WTC11 (cell line): ENCODE measurements around the gene C14orf93. TPM values are rescaled to one million over a fixed set of nuclear protein-coding genes. Genes with fewer than 3 reads are reported as not detected.
A peak's percentile ranks its signal among the peaks of the same experiment; 100 is the strongest.

Experiments used
- ATAC-seq: fragments of 200-7000 bp; cut with Tn5 transposase; 2 replicates; pipeline ENCODE4 v1.10.0; 2021; ENCODE audit warnings: mild to moderate bottlenecking, moderate library complexity
- CTCF ChIA-PET: fragments of 300-600 bp; sonication (Branson Sonifier 250); formaldehyde crosslinking; loops from one replicate; lab custom pipeline; 2021; ENCODE audit warnings: antibody characterized with exemption; lab: Charles Lee
- POLR2A ChIA-PET: fragments of 350-600 bp; sonication (Branson Sonifier 250); formaldehyde crosslinking; loops from one replicate; lab custom pipeline; 2021; ENCODE audit warnings: antibody characterized with exemption; lab: Charles Lee
- DNase-seq: peaks from one replicate; pipeline ENCODE4 v3.0.0; 2021; ENCODE audit warnings: low spot score
- H3K27ac Mint-ChIP-seq: 2 replicates; pipeline ENCODE4 v1.8.0; 2021; ENCODE audit warnings: mixed read lengths
- H3K27me3 Mint-ChIP-seq: 2 replicates; pipeline ENCODE4 v1.8.0; 2021; ENCODE audit warnings: low read depth, mild to moderate bottlenecking, moderate library complexity, mixed read lengths
- H3K36me3 Mint-ChIP-seq: 2 replicates; pipeline ENCODE4 v1.8.0; 2021; ENCODE audit warnings: mixed read lengths
- H3K4me1 Mint-ChIP-seq: 2 replicates; pipeline ENCODE4 v1.8.0; 2022; ENCODE audit warnings: mixed read lengths
- H3K4me3 Mint-ChIP-seq: 2 replicates; pipeline ENCODE4 v1.8.0; 2021; ENCODE audit warnings: mild to moderate bottlenecking, moderate library complexity, mixed read lengths
- H3K9me3 Mint-ChIP-seq: 2 replicates; pipeline ENCODE4 v1.8.0; 2021; ENCODE audit warnings: mixed read lengths
- ATF1 ChIP-seq: sonication (generic); formaldehyde crosslinking; IDR thresholded peaks from 2 replicates; pipeline ENCODE4 v1.8.1; 2023; ENCODE audit warnings: mild to moderate bottlenecking, moderate library complexity, missing genetic modification reagents
- ELF4 ChIP-seq: sonication (generic); formaldehyde crosslinking; IDR thresholded peaks from 2 replicates; pipeline ENCODE4 v1.8.1; 2022; ENCODE audit warnings: low read depth, mild to moderate bottlenecking, moderate library complexity, missing genetic modification reagents
- FOXP1 ChIP-seq: sonication (generic); formaldehyde crosslinking; IDR thresholded peaks from 2 replicates; pipeline ENCODE4 v1.8.0; 2022; ENCODE audit warnings: missing genetic modification reagents, mild to moderate bottlenecking, moderate library complexity, borderline replicate concordance
- GRHL2 ChIP-seq: fragments of 250-450 bp; sonication (Bioruptor Pico); IDR thresholded peaks from 2 replicates; pipeline ENCODE4 v1.8.0; 2022; ENCODE audit warnings: mild to moderate bottlenecking, moderate library complexity; ENCODE audit not compliant: insufficient replicate concordance, severe bottlenecking
- IRF2 ChIP-seq: sonication (generic); formaldehyde crosslinking; IDR thresholded peaks from 2 replicates; pipeline ENCODE4 v1.8.0; 2022; ENCODE audit warnings: low read depth, missing genetic modification reagents, borderline replicate concordance
- JAZF1 ChIP-seq: fragments of 250-450 bp; sonication (Bioruptor Pico); IDR thresholded peaks from 2 replicates; pipeline ENCODE4 v1.9.0; 2021; ENCODE audit warnings: moderate library complexity, mild to moderate bottlenecking, inconsistent platforms
- NR3C1 ChIP-seq: sonication (generic); formaldehyde crosslinking; conservative IDR thresholded peaks from 2 replicates; pipeline ENCODE4 v1.8.1; 2023; ENCODE audit warnings: low read depth, mild to moderate bottlenecking, missing genetic modification reagents
- OVOL2 ChIP-seq: fragments of 250-450 bp; sonication (Bioruptor Pico); IDR thresholded peaks from 2 replicates; pipeline ENCODE4 v1.9.0; 2021; ENCODE audit warnings: mild to moderate bottlenecking, borderline replicate concordance
- PRRX2 ChIP-seq: fragments of 250-450 bp; sonication (Bioruptor Pico); IDR thresholded peaks from 2 replicates; pipeline ENCODE4 v1.8.0; 2021; ENCODE audit warnings: mild to moderate bottlenecking
- RELA ChIP-seq: sonication (generic); formaldehyde crosslinking; IDR thresholded peaks from 2 replicates; pipeline ENCODE4 v1.8.1; 2022; ENCODE audit warnings: missing genetic modification reagents, mild to moderate bottlenecking, borderline replicate concordance
- RORB ChIP-seq: fragments of 250-450 bp; sonication (Bioruptor Pico); IDR thresholded peaks from 2 replicates; pipeline ENCODE4 v1.9.0; 2021; ENCODE audit warnings: mild to moderate bottlenecking
- ZNF219 ChIP-seq: sonication (generic); formaldehyde crosslinking; IDR thresholded peaks from 2 replicates; pipeline ENCODE4 v1.8.0; 2023; ENCODE audit warnings: missing genetic modification reagents, mild to moderate bottlenecking, borderline replicate concordance
- ZNF263 ChIP-seq: sonication (generic); formaldehyde crosslinking; IDR thresholded peaks from 2 replicates; pipeline ENCODE4 v1.8.1; 2022; ENCODE audit warnings: low read depth, mild to moderate bottlenecking, moderate library complexity, missing genetic modification reagents
- ZNF416 ChIP-seq: fragments of 250-450 bp; sonication (Bioruptor Pico); IDR thresholded peaks from 2 replicates; pipeline ENCODE4 v1.9.0; 2021; ENCODE audit warnings: mild to moderate bottlenecking, inconsistent platforms
- ZNF671 ChIP-seq: fragments of 250-450 bp; sonication (Bioruptor Pico); IDR thresholded peaks from 2 replicates; pipeline ENCODE4 v1.8.0; 2021; ENCODE audit warnings: mild to moderate bottlenecking
- total RNA-seq: library from RNA; stranded (reverse); gene quantifications from 3 replicates; pipeline ENCODE4 v1.2.3, GENCODE V29; 2021
- TF ChIP-seq, protein P1 (sequence below): sonication (generic); formaldehyde crosslinking; IDR thresholded peaks from 2 replicates; pipeline ENCODE4 v1.8.0; 2022; ENCODE audit warnings: mild to moderate bottlenecking, missing genetic modification reagents
- TF ChIP-seq, protein P2 (sequence below): sonication (generic); formaldehyde crosslinking; IDR thresholded peaks from 2 replicates; pipeline ENCODE4 v1.8.0; 2023; ENCODE audit warnings: mild to moderate bottlenecking, missing genetic modification reagents
- TF ChIP-seq, protein P3 (sequence below): fragments of 250-450 bp; sonication (Bioruptor Pico); IDR thresholded peaks from 2 replicates; pipeline ENCODE4 v1.8.0; 2021; ENCODE audit warnings: mild to moderate bottlenecking
- TF ChIP-seq, protein P4 (sequence below): sonication (generic); formaldehyde crosslinking; IDR thresholded peaks from 2 replicates; pipeline ENCODE4 v1.8.1; 2022; ENCODE audit warnings: mild to moderate bottlenecking, missing genetic modification reagents, moderate library complexity, borderline replicate concordance

C14orf93 gene
- total RNA-seq, 1 experiment from 2014 or later, result 8.1 TPM

DNA sequence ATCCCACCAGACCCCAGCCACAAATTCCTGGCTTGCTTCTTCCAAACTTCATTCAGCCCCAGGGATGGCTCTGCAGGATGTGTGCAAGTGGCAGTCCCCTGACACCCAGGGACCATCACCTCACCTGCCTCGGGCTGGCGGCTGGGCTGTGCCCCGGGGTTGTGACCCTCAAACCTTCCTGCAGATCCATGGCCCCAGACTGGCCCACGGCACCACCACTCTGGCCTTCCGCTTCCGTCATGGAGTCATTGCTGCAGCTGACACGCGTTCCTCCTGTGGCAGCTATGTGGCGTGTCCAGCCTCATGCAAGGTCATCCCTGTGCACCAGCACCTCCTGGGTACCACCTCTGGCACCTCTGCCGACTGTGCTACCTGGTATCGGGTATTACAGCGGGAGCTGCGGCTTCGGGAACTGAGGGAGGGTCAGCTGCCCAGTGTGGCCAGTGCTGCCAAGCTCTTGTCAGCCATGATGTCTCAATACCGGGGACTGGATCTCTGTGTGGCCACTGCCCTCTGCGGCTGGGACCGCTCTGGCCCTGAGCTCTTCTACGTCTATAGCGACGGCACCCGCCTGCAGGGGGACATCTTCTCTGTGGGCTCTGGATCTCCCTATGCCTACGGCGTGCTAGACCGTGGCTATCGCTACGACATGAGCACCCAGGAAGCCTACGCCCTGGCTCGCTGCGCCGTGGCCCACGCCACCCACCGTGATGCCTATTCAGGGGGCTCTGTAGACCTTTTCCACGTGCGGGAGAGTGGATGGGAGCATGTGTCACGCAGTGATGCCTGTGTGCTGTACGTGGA, 32.4 kb upstream of the C14orf93 start, which contains the start of gene PSMB11:
Gene PSMB11, plus strand, starts transcription at position 51 of the 804 bp plus-strand sequence. Its CDS starts 14 bp downstream, at position 65.
- H3K27ac Mint-ChIP-seq, result no peak within 1 kb of the TSS
- no peak for TF ChIP-seq GRHL2 (CRISPR knock-in tag)
- TF ChIP-seq, protein P1, sequence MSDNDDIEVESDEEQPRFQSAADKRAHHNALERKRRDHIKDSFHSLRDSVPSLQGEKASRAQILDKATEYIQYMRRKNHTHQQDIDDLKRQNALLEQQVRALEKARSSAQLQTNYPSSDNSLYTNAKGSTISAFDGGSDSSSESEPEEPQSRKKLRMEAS (CRISPR knock-in tag), result no peak
- TF ChIP-seq PRRX2 (CRISPR knock-in tag), result no peak
- TF ChIP-seq, protein P2, sequence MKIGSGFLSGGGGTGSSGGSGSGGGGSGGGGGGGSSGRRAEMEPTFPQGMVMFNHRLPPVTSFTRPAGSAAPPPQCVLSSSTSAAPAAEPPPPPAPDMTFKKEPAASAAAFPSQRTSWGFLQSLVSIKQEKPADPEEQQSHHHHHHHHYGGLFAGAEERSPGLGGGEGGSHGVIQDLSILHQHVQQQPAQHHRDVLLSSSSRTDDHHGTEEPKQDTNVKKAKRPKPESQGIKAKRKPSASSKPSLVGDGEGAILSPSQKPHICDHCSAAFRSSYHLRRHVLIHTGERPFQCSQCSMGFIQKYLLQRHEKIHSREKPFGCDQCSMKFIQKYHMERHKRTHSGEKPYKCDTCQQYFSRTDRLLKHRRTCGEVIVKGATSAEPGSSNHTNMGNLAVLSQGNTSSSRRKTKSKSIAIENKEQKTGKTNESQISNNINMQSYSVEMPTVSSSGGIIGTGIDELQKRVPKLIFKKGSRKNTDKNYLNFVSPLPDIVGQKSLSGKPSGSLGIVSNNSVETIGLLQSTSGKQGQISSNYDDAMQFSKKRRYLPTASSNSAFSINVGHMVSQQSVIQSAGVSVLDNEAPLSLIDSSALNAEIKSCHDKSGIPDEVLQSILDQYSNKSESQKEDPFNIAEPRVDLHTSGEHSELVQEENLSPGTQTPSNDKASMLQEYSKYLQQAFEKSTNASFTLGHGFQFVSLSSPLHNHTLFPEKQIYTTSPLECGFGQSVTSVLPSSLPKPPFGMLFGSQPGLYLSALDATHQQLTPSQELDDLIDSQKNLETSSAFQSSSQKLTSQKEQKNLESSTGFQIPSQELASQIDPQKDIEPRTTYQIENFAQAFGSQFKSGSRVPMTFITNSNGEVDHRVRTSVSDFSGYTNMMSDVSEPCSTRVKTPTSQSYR (CRISPR knock-in tag), result no peak
- TF ChIP-seq OVOL2 (CRISPR knock-in tag), result no peak
- DNase-seq (no peak), ATAC-seq (peak; percentile 71)
- peaks cover 9% of the 10 kb centered on the region; the same call in 1 of the 2 replicates for H3K4me1 Mint-ChIP-seq
- H3K36me3 Mint-ChIP-seq, result peaks cover under 1% of the 10 kb centered on the region; the same call in 1 of the 2 replicates
- no peaks in the 10 kb centered on the region for H3K9me3 Mint-ChIP-seq
- CTCF ChIA-PET, result interaction anchor here (0.9 to 5.8 kb wide), 14 partner anchors 10 to 95 kb away, joined by 3 to 44 read pairs (median 5); partner anchors contain the start of gene CDH24
- no peaks in the 10 kb centered on the region for H3K27me3 Mint-ChIP-seq
- POLR2A ChIA-PET, result no interaction called here
- H3K4me3 Mint-ChIP-seq, result no peak within 1 kb of the TSS

DNA sequence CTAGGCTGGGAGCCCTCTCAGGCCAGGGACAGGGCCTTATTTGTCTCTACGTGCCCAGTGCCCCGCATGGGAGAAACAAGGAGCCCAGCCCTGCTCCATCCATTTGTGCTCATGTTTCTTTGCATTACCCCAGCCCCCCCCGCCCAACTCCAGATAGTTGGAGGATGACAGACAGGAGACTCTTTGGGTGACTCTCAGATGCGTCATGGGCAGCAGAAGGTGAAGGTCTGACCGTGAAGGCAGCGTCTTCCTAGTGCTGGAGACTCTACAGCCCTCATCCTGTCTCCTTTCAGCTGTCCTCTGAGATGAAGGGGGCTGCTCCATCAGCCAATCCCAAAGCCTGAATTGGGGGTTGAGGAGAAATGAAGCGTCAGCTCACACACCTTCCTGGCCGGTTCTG, 31.8 kb upstream of the C14orf93 start:
- TF ChIP-seq IRF2 (CRISPR knock-in tag) (no peak), RELA (no peak), GRHL2 (CRISPR knock-in tag) (no peak), JAZF1 (CRISPR knock-in tag) (no peak), ZNF416 (CRISPR knock-in tag) (no peak), ZNF263 (no peak), ZNF219 (CRISPR knock-in tag) (no peak), ATF1 (CRISPR knock-in tag) (no peak), NR3C1 (no peak), ZNF671 (CRISPR knock-in tag) (no peak), FOXP1 (CRISPR knock-in tag) (no peak), RORB (CRISPR knock-in tag) (no peak), ELF4 (no peak)
- TF ChIP-seq, protein P3, sequence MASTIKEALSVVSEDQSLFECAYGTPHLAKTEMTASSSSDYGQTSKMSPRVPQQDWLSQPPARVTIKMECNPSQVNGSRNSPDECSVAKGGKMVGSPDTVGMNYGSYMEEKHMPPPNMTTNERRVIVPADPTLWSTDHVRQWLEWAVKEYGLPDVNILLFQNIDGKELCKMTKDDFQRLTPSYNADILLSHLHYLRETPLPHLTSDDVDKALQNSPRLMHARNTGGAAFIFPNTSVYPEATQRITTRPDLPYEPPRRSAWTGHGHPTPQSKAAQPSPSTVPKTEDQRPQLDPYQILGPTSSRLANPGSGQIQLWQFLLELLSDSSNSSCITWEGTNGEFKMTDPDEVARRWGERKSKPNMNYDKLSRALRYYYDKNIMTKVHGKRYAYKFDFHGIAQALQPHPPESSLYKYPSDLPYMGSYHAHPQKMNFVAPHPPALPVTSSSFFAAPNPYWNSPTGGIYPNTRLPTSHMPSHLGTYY (CRISPR knock-in tag), result no peak
- TF ChIP-seq, protein P4, sequence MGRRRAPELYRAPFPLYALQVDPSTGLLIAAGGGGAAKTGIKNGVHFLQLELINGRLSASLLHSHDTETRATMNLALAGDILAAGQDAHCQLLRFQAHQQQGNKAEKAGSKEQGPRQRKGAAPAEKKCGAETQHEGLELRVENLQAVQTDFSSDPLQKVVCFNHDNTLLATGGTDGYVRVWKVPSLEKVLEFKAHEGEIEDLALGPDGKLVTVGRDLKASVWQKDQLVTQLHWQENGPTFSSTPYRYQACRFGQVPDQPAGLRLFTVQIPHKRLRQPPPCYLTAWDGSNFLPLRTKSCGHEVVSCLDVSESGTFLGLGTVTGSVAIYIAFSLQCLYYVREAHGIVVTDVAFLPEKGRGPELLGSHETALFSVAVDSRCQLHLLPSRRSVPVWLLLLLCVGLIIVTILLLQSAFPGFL (CRISPR knock-in tag), result no peak
- H3K27ac Mint-ChIP-seq, result no peak overlapping the region
- no peaks in the 10 kb centered on the region for H3K27me3 Mint-ChIP-seq
- H3K36me3 Mint-ChIP-seq, result no peaks in the 10 kb centered on the region
- no peak for ATAC-seq
- ChIA-PET CTCF (interaction anchor here (0.9 to 5.8 kb wide), 10 partner anchors 9 to 79 kb away, joined by 3 to 44 read pairs (median 8); partner anchors contain the start of gene CDH24), POLR2A (no interaction called here)
- H3K4me1 Mint-ChIP-seq, result peaks cover 5% of the 10 kb centered on the region; the same call in 1 of the 2 replicates
- H3K9me3 Mint-ChIP-seq, result no peaks in the 10 kb centered on the region
- no peak overlapping the region for H3K4me3 Mint-ChIP-seq
- no peak for DNase-seq
